HG02943 (cell line): ENCODE results near the gene MARK2.

Source experiments
- ATAC-seq: cut with Tn5 transposase; IDR thresholded peaks from one replicate; pipeline ENCODE4 v1.9.1; 2021; ENCODE audit warnings: mild to moderate bottlenecking, low read depth, moderate library complexity; ENCODE audit not compliant: unreplicated experiment

Gene MARK2

GRCh38 chr11:63826471-63827190, 12.3 kb upstream of the MARK2 start:
- ATAC-seq = no peak

- no peak for ATAC-seq
Measured at GRCh38 chr11:63829823-63830489, 9.0 kb upstream of the MARK2 start.

DNA sequence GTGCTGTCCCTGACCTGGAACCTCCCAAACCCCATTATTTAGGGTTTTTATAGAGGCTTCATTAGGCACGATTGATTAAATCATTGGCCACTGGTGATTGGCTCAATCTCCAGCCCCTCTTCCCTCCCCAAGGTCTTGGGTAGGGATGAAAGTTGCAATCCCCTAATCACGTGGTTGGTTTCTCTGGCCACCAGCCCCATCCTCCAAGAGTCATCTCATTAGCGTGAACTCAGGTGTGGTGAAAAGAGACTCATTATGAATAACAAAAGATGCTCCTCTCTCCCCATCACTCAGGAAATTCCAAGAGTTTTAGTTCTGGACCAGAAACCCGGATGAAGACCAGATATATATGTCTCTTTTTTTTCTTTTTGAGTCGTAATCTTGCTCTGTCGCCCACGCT, 7.6 kb upstream of the MARK2 start:
- no peak for ATAC-seq

DNA sequence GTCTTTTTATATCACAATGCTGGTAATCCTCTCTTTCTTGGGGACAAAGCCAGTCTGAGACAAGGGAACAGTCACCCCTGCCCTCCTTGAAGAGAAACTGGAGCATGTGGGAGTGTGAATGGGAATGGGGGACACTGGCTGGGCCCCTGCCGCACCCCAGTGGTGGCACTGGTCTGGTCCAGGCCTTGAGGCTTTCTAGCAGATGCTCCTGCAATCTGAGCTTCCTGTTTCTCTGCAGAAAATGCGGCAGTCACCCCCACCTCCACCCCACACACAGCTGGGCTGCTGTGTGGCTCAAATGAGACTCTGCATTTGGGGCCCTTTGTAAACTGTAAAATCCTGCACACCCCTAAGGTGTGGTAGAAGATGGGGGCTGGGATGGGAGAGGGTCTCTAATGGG, 6.6 kb upstream of the MARK2 start:
- no peak for ATAC-seq

DNA sequence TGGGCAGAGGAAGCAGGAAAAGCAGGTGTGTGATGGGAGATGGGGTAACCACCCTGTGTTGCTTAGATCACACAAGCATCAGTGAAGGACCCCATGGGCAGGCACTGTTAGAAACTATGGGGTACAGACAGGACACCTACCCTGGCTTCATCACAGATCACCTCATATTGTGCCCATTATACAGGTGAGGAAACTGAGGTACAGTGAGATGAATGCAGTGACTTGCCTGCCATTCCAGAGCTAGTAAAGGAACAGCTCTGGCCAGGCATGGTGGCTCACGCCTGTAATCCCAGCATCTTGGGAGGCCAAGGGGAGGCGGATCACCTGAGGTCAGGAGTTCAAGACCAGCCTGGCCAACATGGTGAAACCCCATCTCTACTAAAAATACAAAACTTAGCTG, 5.9 kb upstream of the MARK2 start:
- ATAC-seq = no peak

DNA sequence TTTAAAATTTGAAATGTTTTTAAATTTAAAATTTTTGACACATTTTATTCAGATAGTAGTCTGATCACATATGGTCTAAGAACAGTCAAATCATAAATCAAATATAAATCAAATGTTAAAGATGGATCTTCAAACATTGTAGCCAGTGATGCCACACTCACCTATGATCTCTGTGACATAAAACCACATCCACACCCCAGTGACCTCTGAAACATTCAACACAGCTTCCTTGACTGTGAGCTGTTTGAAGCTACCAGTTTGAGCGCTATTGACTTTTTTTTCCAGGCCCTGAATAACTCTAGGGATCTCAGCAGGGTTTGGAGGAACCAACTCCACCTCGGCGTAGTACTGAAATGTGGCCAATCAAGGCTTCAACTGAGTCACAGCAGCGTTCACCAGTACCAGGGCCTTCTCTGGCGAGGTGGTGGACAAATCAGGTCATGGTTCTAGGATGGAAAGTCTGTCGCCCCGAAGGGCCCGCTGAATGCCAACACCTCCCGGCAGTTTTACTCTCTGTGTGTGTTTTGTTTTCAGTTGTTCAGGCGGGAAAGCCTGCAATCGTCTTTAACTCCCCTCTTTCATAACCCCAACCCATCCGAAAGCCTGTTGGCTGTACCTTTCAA, 4.3 kb upstream of the MARK2 start:
- ATAC-seq = no peak

DNA sequence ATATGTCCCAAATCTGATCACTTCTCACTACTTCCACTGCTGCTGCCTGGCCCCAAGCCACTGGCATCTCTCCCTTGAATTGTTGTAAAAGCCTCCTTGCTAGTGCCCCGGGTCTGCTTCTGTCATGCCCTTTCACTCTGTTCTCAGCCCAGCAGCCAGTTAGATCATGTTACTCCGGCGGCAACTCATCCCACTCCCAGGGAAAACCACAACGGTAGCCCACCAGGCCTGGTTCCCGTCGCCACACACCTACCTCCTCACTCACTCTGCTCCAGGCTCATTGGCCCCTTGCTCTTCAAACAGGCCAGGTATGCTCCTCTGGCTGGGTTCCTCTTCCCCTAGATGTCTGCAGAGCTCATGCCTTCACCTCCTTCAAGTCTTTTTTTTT, 3.8 kb upstream of the MARK2 start:
- ATAC-seq = no peak

- no peak for ATAC-seq
Measured at GRCh38 chr11:63837027-63837688, 1.8 kb upstream of the MARK2 start.

GRCh38 chr11:63837739-63838138, 1.2 kb upstream of the MARK2 start:
- ATAC-seq = no peak

DNA sequence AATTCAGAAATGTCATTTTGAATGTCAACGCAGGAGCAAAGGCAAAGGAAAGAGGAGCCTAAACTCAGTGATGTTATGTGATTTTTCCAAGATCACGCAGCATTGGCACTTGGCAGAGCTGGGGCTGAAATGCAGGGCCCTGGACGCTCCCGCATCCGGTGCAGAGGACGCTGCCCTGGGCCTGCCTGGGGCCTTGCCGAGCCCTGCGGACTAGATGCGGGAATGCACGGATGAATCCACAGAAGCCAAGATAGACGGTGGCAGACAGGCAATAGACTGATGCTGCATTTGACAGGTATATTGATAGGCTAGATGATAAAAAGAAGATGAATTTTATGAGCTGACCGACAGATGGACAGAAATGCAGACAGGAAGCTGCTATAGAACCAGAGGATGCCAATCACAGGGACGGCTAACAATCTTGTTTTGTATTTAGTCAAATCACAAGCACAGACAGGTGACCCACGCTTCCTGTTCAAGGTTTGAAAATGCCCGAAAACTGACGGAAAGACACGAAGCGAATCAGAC, 696 bp upstream of the MARK2 start:
- no peak for ATAC-seq

DNA sequence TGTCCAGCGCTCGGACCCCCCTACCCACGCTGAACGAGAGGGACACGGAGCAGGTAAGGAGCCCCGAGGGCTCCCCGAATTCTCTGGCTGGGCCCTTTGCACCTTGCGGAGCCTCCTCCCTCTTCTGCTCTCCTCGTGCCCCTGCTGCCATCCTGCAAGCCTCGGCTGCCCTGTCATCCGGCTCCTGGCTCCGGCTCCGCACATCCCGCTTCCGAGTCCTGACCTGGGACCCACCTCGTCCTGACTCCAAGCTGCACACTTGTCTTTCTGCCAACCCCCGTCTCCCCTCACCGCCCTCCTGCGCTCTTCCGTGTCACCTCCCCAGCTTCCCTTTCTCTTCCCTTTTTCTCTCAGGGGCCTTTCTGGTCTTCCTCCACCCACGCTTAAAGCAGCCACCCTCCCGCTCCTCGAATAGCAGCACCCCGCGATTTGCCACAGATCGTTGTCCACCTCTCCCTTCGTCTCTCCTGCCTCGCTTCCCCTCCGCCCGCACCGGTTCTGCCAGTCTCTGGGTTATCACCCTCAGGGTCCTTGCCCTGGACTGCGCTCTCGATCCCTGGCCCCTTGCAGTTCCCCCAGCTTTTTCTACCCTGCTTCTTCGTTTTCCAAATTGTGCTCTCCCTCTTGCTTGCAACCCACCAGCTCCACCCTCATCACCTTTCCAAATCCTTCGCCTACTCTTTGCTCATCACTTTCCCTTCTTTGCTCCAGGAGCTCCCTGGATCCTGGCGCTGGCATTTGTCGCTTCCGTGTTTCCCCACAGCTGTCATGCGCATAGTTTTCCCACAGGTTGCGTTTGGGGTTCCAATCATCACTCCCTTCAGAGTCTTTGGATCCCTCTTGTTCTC, 822 bp downstream of the MARK2 start:
- no peak for ATAC-seq

GRCh38 chr11:63840356-63841060, 1.6 kb downstream of the MARK2 start:
- no peak for ATAC-seq

- no peak for ATAC-seq
Measured at GRCh38 chr11:63841554-63841953, 2.6 kb downstream of the MARK2 start.

GRCh38 chr11:63843041-63843440, 4.1 kb downstream of the MARK2 start:
- ATAC-seq = no peak

DNA sequence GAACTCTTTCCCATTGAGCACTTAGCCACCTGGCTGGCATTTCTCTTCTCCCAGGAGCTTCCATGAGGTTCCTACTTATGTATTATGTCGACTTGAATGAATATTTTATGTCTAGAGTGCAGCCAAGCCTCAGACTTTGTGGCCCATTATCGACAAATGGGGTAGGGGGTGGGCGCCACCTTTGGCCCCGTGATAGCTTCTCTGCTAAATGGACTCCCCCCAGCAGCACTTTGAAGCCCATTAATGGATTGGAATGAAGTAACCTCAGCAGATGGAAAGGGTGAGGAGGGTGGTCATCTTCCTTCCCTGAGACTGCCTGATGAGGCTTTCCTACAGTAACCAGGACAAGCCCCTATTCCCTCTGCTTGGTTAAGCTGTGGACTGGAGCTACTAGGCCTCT, 5.9 kb downstream of the MARK2 start:
- no peak for ATAC-seq

- no peak for ATAC-seq
Measured at GRCh38 chr11:63845303-63845702, 6.4 kb downstream of the MARK2 start.

DNA sequence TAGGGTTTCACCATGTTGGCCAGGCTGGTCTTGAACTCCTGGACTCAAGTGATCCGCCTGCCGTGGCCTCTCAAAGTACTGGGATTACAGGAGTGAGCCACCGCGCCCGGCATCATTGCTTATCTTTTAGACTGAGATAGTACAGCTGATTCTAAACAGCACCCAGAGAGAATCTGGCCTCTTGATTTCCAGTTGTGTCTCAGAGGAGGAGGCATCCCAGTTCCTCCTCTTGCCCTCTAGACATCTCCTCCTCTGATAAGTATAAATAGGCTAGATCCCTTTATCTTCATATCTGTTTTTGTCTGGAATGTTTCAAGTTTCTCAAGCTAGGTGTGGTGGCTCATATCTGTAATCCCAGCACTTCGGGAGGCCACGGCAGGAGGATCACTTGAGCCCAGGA, 7.0 kb downstream of the MARK2 start:
- no peak for ATAC-seq

GRCh38 chr11:63846897-63847296, 8.0 kb downstream of the MARK2 start:
- no peak for ATAC-seq

DNA sequence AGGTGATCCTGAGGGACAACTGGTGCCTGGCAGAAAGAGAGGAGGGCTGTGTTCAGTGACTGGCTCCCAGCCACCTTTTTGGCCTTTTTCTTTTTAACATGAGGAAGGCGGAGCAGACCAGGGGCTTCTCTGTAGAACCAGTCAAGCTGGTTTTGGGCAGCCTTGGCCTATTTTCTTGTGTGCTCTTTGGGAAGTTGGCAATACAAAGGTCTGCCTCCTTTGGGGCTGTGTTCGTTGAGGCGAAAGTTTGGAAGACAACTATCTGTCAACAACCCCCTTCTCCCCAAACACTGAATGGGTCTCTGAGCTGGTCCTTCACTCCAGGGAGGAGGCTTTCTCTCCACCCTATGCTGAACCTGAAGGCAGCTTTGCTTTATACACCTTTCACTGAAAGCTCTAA, 8.5 kb downstream of the MARK2 start:
- no peak for ATAC-seq

DNA sequence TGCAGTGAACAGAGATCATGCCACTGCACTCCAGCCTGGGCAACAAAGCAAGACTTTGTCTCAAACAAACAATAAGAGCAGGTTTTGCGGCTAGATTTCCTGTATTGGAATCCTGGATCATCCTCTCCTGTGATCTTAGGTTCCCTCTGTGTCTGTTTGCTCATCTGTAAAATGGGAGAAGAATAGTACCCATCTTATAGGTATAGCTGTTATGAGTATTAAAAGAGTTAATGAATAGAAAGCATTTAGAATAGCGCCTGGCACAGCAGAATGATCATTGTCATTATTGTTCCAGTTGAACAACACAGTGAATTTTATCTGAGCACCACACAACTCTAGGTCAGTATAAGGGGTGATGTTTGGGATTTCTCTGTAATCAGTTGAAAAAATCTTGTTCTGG, 10.8 kb downstream of the MARK2 start:
- ATAC-seq = no peak
